Activated T-cell treated with anti-CD3 and anti-CD28 coated beads for 48 hours (primary cell): ENCODE results near the gene BCL11B.

Experiments
- DNase-seq: peaks from one replicate; pipeline ENCODE4 v3.0.0-alpha.2; 2020; ENCODE audit warnings: low read depth

Gene BCL11B

GRCh38 chr14:99254328-99255009 lies 17.5 kb downstream of the BCL11B start:
- no peak for DNase-seq

GRCh38 chr14:99253890-99254289 lies 18.1 kb downstream of the BCL11B start:
- no peak for DNase-seq

- DNase-seq: no peak
Measured at GRCh38 chr14:99252940-99253868, 18.8 kb downstream of the BCL11B start.

- DNase-seq: no peak
Measured at GRCh38 chr14:99252443-99252939, 19.5 kb downstream of the BCL11B start.

- no peak for DNase-seq
Measured at GRCh38 chr14:99251721-99252120, 20.3 kb downstream of the BCL11B start.

GRCh38 chr14:99250636-99251208 lies 21.3 kb downstream of the BCL11B start:
- DNase-seq: no peak

GRCh38 chr14:99249389-99249788 lies 22.6 kb downstream of the BCL11B start:
- DNase-seq: no peak

GRCh38 chr14:99248761-99249171 lies 23.2 kb downstream of the BCL11B start:
- no peak for DNase-seq

- no peak for DNase-seq
Measured at GRCh38 chr14:99247772-99248171, 24.2 kb downstream of the BCL11B start.

GRCh38 chr14:99247101-99247729 lies 24.8 kb downstream of the BCL11B start:
- DNase-seq: no peak

GRCh38 chr14:99246536-99247097 lies 25.4 kb downstream of the BCL11B start:
- no peak for DNase-seq

- no peak for DNase-seq
Measured at GRCh38 chr14:99245564-99246511, 26.2 kb downstream of the BCL11B start.

GRCh38 chr14:99244941-99245563 lies 26.9 kb downstream of the BCL11B start:
- no peak for DNase-seq

- DNase-seq: no peak
Measured at GRCh38 chr14:99244367-99244901, 27.6 kb downstream of the BCL11B start.

GRCh38 chr14:99242816-99243721 lies 28.9 kb downstream of the BCL11B start:
- DNase-seq: no peak

- DNase-seq: no peak
Measured at GRCh38 chr14:99242238-99242637, 29.8 kb downstream of the BCL11B start.

GRCh38 chr14:99241325-99242010 lies 30.5 kb downstream of the BCL11B start:
- DNase-seq: no peak

- DNase-seq: no peak
Measured at GRCh38 chr14:99240627-99241324, 31.2 kb downstream of the BCL11B start.
